Kidney (tissue), 14 donors: Measurements from ENCODE around the gene CRYBA4. TPM values are rescaled to one million over a fixed set of nuclear protein-coding genes. Genes with fewer than 3 reads are reported as not detected.

Source experiments
- DNase-seq, 5 donors: peaks; one replicate each; pipeline ENCODE4 v3.0.0-alpha.2; 2013 to 2020
- FAIRE-seq: peaks from 2 replicates; lab custom pipeline; 2012; peaks lifted over from hg19 to GRCh38; lab: Jason Lieb, UNC
- H3K27ac ChIP-seq, 2 donors: one replicate each; pipeline ENCODE4 v1.7.0; 2013; ENCODE audit warnings: low read depth in 2 of 2, low read length in 2 of 2, inconsistent platforms in 1 of 2
- H3K27me3 ChIP-seq: one replicate; pipeline ENCODE4 v1.7.1; 2013; ENCODE audit warnings: low read length, inconsistent platforms; ENCODE audit not compliant: control insufficient read depth, insufficient read depth
- H3K36me3 ChIP-seq, 3 donors: one replicate each; pipeline versions ENCODE4 v1.7.0 to v1.7.1; 2013; ENCODE audit warnings: low read length in 3 of 3, control low read depth in 1 of 3, inconsistent platforms in 1 of 3; ENCODE audit not compliant: insufficient read depth in 3 of 3, control insufficient read depth in 2 of 3
- H3K4me1 ChIP-seq, 3 donors: one replicate each; pipeline versions ENCODE4 v1.7.0 to v1.7.1; 2013; ENCODE audit warnings: low read length in 3 of 3, inconsistent platforms in 1 of 3, low read depth in 1 of 3; ENCODE audit not compliant: control insufficient read depth in 2 of 3, insufficient read depth in 2 of 3
- H3K4me3 ChIP-seq, 3 donors: one replicate each; pipeline versions ENCODE4 v1.7.0 to v1.8.1; 2013; ENCODE audit warnings: low read length in 3 of 3, control low read depth in 1 of 3, inconsistent platforms in 1 of 3
- H3K9ac ChIP-seq, 3 donors: one replicate each; pipeline versions ENCODE4 v1.7.0 to v1.7.1; 2013; ENCODE audit warnings: low read length in 3 of 3, control low read depth in 1 of 3, inconsistent platforms in 1 of 3
- H3K9me3 ChIP-seq, 3 donors: one replicate each; pipeline versions ENCODE4 v1.7.0 to v1.7.1; 2013; ENCODE audit warnings: low read length in 3 of 3, control low read depth in 1 of 3, inconsistent platforms in 1 of 3; ENCODE audit not compliant: control insufficient read depth in 2 of 3, insufficient read depth in 1 of 3
- intact Hi-C: fragments of 100-400 bp; cut with DNase I; formaldehyde crosslinking; loops from one replicate; pipeline ENCODE4 v1.11.1; 2022
- polyA plus RNA-seq: library from polyadenylated mRNA; stranded (reverse); fragments of 350-450 nt; fragmentation: Illumina TruSeq; extraction: RNeasy Lipid Tissue Mini Kit (QIAGEN cat#74804); gene quantifications from one replicate; pipeline ENCODE4 v1.2.3, GENCODE V29; 2014; ENCODE audit warnings: low read depth, low replicate concordance; ENCODE audit not compliant: insufficient read depth
- total RNA-seq: library from RNA; stranded (reverse); fragmentation: NEBNext Ultra II Directional; extraction: Animal tissue kit (Norgen Biotek cat#: 25700); gene quantifications from one replicate; pipeline ENCODE4 v1.2.1, GENCODE V29; 2021
- TF ChIP-seq, protein P1 (sequence below): IDR thresholded peaks from 3 replicates; pipeline ENCODE4 v1.5.1; 2012; ENCODE audit warnings: mild to moderate bottlenecking, moderate library complexity, borderline replicate concordance; ENCODE audit not compliant: insufficient read depth; ENCODE audit errors: extremely low read depth
- donor health status: control.
- donor health status: control.
- donor health status: control.
- donor health status: control.
- donor health status: control.
- donor health status: DM: yes; HTN: yes; CAD: no.
- donor health status: Normal renal cell carcinoma (clear cell type).

CRYBA4 gene
- total and polyA plus RNA-seq, 2 donors from 2014 or later, result 0.41 TPM; not detected in 1

DNA sequence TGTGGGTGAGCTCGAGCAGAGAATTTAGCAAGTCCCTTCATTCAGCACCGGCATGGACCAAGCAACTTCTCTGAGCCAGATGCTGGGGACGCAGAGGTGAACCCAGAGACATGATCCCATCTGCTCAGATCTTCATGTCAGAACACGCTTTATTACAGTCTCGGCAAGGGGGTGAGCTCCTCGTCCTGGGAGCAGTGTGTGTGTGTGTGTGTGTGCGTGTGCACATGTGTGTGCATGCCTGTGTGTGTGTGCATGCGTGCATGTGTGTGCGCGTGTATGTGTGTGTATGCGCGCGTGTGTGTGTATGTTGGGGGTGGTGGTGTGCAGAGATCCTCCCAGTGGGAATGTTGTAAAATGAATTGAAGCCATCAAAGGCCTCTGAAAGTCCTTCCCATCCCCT lies 45.4 kb downstream of the CRYBA4 start:
- FAIRE-seq (no peak), DNase-seq (no peak)
- Histone ChIP-seq H3K9me3 (peaks cover 0 to 1% (median 0%) of the 10 kb centered on the region in 3 donors), H3K4me1 (peaks cover 0 to 5% (median under 1%) of the 10 kb centered on the region in 3 donors), H3K27me3 (no peaks in the 10 kb centered on the region), H3K4me3 (no peak overlapping the region), H3K9ac (no peak overlapping the region), H3K27ac (no peak overlapping the region), H3K36me3 (no peaks in the 10 kb centered on the region)
- intact Hi-C loops, result no loop called here
- TF ChIP-seq, protein P1, sequence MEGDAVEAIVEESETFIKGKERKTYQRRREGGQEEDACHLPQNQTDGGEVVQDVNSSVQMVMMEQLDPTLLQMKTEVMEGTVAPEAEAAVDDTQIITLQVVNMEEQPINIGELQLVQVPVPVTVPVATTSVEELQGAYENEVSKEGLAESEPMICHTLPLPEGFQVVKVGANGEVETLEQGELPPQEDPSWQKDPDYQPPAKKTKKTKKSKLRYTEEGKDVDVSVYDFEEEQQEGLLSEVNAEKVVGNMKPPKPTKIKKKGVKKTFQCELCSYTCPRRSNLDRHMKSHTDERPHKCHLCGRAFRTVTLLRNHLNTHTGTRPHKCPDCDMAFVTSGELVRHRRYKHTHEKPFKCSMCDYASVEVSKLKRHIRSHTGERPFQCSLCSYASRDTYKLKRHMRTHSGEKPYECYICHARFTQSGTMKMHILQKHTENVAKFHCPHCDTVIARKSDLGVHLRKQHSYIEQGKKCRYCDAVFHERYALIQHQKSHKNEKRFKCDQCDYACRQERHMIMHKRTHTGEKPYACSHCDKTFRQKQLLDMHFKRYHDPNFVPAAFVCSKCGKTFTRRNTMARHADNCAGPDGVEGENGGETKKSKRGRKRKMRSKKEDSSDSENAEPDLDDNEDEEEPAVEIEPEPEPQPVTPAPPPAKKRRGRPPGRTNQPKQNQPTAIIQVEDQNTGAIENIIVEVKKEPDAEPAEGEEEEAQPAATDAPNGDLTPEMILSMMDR, result no peak

DNA sequence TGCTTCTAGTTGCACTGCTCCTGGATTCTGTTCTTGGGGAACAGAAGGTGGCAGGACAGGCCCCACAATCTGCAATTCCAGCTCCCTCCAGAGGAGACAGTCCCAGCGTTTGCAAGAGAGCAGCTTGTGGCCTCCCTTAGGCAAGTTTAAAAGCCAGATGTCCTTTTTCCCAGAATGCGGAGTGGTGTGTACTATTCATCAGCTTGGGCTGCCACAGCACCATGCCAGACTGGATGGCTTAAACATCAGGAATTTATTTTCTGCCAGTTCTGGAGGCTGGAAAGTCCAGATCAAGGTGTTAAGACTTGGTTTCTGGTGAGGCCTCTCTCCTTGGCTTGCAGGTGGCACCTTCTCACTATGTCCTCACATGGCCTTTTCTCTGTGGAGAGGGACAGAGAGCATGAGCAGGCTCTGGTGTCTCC lies 47.3 kb downstream of the CRYBA4 start:
- Histone ChIP-seq H3K4me3 (no peak overlapping the region), H3K27me3 (no peaks in the 10 kb centered on the region), H3K4me1 (peaks cover under 1 to 14% (median 12%) of the 10 kb centered on the region in 3 donors), H3K27ac (no peak overlapping the region), H3K9ac (no peak overlapping the region), H3K36me3 (no peaks in the 10 kb centered on the region), H3K9me3 (peaks cover 0 to 5% (median 0%) of the 10 kb centered on the region in 3 donors)
- DNase-seq (peak in 3 of 5 donors; percentile 36 to 66 (median 54)), FAIRE-seq (no peak)
- TF ChIP-seq, protein P1, result no peak
- intact Hi-C loops, result no loop called here

DNA sequence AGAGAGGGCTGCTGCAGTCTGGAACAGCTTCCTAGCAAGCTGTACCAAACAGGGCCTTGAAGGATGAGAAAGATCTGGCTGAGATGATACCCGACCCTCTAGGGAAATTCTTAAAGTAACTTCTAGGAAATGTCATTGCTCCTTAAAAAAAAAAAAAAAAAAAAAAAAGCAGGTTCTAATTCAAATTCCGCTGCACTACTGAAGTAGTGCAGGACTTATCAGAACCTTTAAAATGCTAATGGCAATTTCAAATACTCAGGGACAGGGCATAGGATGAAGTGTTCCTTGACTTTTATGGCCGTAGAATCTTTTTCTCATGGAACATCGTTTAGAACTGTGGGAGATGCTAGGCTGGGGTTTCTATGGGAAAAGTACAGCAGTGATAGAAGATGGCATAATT lies 48.7 kb downstream of the CRYBA4 start:
- FAIRE-seq, result no peak
- Histone ChIP-seq H3K4me1 (peaks cover 4 to 22% (median 12%) of the 10 kb centered on the region in 3 donors), H3K27ac (no peak overlapping the region), H3K4me3 (no peak overlapping the region), H3K9ac (no peak overlapping the region), H3K27me3 (no peaks in the 10 kb centered on the region), H3K9me3 (peaks cover 0 to 5% (median 0%) of the 10 kb centered on the region in 3 donors), H3K36me3 (no peaks in the 10 kb centered on the region)
- TF ChIP-seq, protein P1, result no peak
- intact Hi-C loops, result no loop called here
- DNase-seq, result no peak
